Measurements from ENCODE around the gene SCAPER.

The SCAPER gene

DNA sequence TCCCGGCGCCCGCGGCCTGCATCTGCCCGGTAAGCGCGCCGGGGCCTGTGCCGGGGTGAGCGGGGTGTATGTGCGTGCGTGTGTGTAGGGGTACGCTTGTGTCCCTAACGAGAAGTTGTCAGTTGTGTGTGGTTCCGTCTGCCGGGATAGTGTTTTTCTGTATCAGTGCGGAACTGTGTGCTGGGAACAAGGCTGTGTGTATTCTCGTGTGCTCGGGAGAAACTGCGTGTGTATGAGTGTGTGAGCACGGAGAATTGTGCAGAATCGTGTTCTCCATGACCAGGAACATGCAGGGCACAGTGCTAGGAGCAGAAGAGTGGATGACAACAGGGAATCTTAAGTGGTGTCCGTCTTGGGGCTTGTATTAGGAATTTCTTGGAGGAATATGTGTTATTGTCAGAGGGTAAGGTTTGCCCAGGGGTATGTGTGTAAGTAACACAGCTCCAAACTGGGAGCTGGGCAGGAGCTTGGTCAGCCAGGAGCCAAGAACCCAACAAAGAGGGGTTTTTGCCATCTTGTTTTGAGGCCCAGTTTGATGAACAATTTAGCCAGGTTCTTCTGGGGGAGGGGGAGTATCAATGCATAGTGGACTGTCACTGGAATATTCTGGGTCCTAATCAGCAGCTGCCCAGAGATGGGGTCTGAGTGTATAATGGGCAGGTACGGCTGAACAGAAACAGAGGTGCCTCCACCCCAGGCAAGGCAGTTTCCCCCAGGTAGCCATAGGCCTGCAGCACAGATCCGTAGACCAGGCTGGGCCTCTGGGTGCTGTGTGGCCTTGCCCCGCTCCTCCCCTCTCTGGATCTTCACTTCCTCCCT, 566.4 kb downstream of the SCAPER start:
- DNase-seq (ENCODE audit: low read depth in 2 of 2): no peak

DNA sequence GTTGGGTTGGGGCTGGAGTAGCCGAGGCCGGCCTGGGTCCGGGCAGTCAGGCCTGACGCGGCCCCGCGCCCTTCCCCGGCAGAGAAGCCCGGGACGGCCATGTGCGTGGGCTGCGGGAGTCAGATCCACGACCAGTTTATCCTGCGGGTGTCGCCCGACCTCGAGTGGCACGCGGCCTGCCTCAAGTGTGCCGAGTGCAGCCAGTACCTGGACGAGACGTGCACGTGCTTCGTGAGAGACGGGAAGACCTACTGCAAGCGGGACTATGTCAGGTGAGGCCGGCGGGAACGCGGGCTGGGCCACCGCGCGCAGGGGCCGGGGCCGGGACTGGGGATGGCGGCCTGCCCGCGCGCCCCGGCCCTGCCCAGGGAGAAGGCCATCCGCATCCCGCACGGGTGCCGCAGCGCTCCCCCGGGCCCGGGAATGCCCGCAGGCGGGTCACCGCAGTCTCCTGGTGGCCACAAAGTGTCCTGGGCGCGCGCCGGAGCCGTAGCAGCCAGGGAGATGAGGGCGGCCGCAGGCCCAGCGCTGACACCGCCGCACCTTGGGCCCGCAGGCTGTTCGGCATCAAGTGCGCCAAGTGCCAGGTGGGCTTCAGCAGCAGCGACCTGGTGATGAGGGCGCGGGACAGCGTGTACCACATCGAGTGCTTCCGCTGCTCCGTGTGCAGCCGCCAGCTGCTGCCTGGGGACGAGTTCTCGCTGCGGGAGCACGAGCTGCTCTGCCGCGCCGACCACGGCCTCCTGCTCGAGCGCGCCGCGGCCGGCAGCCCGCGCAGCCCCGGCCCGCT, 567.2 kb downstream of the SCAPER start:
- no peak for DNase-seq (ENCODE audit: low read depth in 2 of 2)

DNA sequence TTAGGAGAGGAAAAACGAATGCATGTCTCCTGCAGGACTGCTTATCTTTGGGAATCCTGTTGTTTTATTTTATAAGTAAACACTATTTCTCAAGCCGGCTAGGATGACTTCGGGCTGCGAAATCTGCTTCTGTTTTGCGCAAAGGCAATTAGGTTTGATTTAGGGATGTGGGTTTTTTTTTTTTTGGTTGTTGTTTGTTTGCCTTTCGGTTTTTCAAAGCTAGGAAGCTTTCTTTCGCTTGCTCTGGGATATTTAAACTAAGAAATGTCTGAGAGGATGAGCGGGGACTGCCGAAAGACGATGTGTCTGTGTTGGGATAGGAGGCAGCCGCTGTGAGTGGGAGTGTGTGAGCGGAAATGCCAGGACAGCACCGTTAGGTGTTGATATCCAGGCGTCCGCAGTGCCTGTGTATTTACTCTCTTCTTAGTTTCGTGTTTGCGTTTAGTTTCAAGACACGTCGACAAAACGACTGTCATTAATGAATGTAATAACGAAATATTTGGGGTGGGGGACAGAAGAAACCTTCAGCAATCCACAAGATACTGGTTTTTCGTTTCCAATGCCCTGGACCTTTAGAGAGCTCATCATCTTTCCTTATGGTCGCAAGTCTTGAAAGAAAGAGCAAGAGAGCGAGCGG, 568.0 kb downstream of the SCAPER start:
- no peak for DNase-seq (ENCODE audit: low read depth in 2 of 2)

DNA sequence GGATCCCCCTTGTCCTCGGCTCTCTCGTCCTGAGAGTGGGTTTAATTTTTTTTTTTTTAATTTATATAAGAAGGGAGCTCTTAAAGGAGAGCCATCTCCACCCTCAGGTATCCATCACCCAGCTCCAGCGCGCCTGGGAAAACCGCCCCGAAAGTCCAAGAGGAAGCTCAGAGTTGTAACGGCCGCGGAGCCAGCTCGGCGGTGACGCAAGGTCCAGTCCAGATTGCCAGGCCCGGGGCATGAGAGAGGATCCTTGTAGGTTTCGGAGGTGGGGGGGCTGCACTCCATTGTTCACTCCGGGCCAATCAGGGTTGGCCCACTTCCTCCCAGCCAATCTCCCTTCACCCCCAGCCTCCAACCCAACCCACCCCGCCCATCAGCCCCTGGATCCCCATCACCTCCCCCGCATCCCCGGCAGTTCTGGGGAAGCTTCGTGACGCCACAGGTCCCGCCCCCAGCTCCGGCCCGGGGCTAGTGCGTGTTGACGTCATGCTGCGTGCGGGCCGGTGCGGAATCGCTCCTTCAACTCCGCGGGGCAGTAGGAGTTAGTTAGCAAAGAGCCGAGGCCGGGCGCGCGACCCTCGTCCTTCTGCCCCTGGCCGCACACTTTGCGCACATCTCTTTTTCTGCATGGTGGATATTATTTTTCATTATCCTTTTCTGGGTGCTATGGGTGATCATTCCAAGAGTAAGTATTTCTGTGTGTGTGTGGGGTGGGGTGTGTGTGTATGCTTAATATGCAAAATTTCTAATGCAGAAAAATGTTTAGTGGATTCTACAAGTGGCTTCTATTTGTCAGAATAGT, 568.7 kb downstream of the SCAPER start, which contains the start of gene ISL2:
Gene ISL2, plus strand, starts transcription at position 520 of the 805 bp plus-strand sequence. Its CDS starts 111 bp downstream, at position 631.
- DNase-seq (ENCODE audit: low read depth in 2 of 2): peak in 1 of 2 donors; percentile 68

DNA sequence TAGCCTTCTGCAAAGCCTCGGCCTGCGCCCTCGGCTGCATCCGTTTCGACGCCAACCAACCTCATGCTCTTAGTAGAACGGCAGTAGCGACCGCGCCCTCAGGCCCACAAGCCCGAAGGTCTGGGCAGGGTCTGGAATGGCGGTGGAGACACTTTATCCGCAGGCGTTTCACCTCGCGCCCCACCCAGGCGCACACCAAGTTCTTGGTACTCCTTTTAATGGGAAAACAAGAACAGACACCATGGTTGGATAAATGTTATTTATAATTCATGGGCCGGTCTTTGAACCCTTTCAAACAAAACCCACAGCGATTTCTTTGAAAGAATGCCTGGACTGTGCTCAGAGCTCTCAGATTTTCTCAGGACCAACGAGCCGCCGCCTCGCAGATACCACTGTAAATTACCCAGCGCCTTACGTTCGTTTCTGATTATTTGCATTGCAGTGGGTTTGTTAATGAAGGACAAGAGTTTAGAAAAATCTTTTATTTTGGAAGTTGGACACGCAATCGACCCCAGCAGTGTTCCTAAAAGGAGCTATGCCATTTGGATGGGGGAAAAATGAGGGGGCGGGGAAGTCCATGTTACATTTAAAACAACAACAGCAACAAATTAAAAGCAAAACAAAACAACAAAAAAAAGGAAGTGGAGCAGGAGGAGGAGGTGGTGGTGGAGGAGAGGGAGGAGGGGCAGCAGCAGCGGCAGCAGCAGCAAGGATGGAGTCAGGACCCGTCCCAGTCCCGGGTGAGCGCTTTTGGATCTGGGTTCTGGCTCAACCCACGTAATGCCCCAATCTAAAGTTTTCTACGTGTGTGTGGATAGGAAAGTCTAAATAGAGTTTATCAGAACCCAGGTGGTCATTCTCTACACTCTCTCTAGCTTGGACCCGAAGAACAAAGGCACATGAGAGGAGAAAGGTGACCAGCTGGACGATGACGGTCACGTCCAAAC, 569.6 kb downstream of the SCAPER start:
- no peak for DNase-seq (ENCODE audit: low read depth in 2 of 2)

DNA sequence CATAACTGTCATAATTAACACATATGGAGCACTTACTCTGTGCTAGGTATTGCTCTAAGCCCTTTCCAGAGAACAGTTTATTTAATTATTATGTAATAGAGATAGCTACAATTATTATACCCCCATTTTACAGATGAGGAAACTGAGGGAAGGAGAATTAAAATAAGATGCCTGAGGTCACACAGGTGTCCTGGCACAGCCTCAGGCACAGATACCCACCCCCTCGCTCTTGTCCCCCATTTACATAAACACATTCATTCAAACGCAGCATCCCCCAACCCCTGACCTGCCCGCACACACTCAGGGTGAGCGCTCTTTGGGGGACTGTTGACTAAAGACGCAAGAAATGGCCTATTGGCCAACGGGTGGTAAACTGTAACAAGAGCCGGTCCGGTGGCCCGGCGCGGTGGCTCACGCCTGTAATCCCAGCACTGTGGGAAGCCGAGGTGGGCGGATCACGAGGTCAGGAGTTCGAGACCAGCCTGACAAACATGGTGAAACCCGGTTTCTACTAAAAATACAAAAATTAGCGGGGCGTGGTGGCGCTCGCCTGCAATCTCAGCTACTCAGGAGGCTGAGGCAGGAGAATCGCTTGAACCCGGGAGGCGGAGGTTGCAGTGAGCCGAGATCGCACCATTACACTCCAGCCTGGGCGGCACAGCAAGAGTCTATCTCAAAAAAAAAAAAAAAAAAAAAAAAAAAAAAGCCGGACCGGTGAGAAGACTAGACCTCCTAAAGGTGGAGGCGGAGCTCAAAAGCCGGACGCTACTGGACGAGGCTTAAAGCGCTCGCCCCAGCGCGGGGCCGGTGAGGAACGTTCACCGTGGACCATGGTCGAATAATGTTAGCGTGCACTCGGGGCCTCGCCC, 570.5 kb downstream of the SCAPER start:
- DNase-seq (ENCODE audit: low read depth in 2 of 2): no peak

DNA sequence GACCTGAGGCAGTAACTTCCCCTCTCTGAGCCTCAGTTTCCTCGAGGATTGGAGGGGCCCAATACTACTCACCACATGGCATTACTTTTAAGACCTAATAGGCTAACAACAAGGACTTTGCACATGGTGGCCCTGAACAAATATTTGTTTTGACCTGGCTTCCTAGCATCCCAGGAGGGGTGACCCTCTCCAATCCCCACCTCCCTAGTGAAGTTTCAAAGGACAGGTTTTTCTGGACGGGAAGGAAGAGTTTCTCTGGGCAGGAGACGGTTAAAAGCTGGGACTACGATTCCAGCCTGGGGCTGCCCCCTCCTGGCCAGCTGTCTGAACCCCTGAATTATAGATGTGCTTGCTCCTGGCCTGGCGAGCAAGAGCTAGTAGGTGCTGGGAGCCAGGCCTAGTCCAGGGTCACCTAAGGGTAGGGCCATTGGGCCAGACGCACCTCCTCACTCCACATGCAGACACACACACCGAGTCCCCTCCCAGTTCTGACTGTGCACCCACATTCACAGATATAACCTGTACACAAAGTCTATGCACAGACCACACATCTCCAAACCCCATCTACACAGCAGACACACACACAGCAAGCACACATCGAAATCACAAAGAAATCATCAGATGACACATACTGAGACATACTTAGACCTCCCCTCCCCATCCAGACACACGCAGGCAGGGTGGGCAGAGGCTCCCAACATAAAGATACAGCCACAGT, 571.3 kb downstream of the SCAPER start:
- DNase-seq (ENCODE audit: low read depth in 2 of 2): no peak

DNA sequence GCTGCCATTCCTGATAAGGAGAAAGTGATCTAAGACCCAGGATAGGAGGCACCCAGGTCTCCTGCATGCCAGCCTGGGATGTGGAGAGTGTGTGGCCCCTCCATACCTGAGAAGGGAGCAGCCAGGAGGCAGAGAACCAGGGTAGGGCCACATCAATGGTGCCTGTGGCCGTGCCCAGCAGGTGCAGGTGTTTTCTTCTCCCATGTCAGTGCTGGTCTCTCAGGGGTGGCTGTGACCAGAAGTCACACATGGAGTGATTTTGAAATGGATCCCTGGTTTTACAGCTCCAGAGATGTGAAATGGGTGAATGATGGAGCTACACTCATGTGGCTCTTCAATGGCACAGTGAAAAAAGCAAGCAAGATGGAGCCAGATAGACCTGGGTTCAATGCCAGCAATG, 571.8 kb downstream of the SCAPER start:
- no peak for DNase-seq (ENCODE audit: low read depth in 2 of 2)

DNA sequence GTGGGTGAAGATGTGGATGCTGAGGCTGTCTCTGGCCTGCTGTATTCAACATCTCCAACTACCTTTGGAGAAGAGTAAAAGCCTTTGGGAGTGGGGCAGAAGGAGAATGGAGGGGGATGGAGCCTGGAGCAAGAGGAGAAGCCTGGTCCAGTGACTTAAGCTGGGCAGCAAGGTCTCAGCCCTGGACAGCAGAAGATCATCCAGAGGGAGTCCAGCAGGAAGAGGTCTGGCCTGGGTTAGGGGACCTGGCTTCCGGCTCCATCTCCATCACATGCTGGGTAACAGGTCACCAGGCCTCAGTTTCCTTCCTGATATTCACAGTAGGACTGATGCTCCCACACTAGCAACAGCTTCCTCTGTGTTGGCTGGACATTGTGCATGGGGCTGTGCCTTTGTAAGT, 572.3 kb downstream of the SCAPER start:
- DNase-seq (ENCODE audit: low read depth in 2 of 2): no peak

DNA sequence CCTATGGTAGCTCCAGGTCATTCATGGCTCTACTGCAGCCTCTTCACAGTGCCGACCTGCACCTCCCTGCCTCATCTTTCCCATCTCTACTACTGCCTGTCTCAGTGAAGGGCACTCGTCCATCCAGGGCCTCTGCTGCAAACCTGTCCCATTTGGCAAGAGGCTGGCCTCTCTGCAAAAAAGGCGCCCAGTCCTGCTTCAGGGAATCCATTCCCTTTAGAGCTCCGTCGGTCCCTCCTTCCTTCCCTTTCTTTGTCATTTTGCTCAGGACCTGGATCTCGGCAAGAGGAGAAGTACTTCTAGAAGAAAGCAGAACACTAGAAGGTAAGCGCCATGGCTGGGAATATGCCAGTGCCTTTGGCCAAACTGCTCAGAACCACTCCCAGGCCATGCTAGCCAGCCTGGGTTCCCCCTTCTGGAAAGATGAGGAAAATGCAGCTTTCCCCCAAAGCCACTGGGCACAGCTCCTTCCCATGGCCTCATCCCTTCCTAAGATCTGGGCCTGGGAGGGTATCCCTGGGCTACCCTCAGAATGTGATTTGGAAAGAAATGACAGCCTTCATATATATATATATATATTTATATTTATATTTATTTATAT, 575.0 kb downstream of the SCAPER start:
- DNase-seq (ENCODE audit: low read depth in 2 of 2): no peak

DNA sequence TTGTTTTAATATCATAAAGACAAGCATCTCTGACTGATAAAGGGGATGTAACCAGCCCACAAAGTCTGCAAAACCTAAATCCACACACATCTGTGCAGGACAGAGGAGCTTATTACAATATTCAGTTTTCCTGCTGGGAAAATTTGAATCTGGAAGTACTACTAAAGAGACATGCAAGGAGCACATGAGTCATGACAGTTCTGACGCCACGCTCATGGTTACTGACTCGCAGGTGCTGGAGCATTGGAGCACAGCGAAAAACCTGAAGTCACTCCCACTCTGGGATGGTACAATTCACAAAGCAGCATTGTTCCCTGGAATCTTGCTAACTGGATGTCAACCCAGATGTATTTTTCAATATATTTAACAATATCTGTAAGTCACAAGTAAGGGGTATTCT, 576.2 kb downstream of the SCAPER start:
- DNase-seq (ENCODE audit: low read depth in 2 of 2): no peak

DNA sequence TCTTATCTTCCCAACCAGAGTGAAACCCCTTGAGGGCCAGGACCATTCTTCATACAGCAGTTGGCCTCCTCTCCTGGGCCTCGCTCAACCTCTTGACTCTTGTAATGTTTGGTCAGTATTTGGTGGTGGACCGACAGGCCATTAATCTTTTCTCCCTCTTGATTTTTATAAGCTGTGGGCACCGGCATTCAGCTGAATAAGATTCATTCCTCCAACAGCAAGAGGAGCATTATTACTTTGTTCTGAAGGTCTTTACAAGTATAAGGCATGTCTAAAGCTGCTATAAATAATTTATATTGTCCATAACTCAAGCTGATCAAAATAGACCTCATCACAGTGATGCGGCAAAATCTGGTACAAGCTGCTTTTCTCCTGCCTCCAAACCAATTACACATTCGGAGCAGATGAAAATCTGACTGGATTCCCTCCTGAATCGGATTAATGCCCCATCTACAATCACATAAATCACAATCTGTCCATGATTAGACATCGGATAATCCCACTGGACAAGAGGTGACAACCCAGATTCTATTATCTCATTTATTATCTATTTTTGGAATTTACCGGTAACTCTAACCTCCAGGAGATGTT, 576.9 kb downstream of the SCAPER start:
- no peak for DNase-seq (ENCODE audit: low read depth in 2 of 2)

DNA sequence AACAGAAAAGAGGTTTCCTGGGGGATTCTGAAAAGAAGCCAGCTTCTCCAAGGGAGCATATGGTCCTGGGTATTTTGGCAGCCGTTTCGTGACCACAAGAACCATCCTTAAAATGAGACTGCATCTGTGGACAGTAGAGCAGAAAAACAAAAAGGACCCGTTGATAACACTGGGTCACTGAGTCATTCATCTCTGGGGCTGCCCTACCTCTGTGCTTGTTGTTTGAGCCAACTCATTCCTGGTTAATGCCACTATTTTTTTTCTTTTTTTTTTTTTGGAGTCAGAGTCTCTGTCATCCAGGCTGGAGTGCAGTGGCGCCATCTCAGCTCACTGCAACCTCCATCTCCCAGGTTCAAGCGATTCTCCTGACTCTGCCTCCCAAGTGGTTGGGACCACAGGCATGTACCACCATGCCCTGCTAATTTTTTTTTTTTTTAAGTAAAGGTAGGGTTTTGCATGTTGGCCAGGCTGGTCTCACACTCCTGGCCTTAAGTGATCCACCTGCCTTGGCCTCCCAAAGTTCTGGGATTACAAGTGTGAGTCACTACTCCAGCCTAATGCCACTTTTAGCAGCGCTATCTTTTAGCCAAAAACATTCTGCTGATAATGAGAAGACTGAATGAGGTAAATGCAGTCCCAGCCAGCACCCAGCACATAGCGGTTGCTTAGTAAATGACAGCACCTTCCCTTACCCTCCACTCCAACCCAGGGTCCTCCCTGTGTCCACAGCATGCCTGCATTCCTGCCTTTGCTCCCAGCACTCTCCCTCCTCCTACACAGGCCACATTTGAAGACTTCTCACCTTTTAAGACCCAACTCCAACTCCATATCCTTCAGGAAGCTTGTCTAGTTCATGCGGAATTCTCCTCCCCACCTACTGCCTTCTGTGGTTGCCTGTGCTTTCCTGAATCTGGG, 577.7 kb downstream of the SCAPER start:
- no peak for DNase-seq (ENCODE audit: low read depth in 2 of 2)

DNA sequence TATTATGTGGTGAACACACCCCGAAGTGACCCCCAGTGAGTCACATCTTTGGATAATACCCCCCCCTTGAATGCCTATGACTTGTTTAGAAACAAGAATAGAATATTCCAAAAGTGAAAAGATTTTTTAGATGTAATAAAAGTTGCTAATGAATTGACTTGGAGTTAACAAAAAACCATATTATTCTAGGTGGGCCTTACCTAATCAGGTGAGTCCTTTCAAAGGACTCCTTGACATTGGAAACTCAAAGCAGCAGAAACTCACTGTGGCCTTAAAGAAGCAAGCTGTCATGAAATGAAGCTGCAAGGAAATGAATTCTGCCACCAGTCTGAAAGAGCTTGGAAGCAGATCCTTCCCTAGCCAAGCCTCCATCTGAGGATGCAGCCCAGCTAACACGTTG, 579.4 kb downstream of the SCAPER start:
- DNase-seq (ENCODE audit: low read depth in 2 of 2): no peak

DNA sequence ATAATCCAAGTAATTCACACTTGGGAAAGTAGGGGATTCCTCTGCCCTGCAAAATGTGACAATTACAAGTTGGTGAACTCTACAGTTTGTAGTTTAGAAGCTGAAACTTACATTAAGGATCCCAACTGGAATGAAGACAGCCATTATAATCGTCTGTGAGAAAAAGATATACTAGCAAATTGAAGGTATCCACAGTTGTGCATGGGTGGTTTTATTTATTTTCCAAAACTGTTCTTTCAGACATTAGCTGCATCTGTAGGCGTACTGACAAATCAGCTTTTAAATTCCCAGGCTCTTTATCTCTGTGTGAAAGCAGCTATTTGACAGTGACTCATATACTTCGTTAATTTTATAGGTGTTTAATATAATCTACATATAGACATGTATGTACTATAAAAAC, 581.1 kb downstream of the SCAPER start:
- DNase-seq (ENCODE audit: low read depth in 2 of 2): no peak

DNA sequence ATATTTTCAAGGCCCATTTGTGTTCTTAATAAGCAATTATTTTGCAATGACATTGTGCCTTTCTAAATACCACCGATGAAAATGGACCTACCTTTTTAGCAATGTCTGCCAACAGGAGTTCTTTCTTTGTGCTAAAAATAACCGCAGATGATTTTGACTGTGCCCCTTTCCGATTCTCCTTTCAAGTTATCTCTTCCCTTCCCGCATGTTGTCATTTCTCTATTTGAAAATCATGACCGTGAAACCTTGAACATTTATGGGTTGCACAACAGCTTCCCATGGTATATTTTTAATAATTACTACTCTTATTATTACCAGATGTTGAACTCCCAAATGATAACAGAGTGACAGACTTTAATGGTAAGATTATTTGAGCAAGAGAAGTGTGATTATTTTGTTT, 583.5 kb downstream of the SCAPER start:
- no peak for DNase-seq (ENCODE audit: low read depth in 2 of 2)

DNA sequence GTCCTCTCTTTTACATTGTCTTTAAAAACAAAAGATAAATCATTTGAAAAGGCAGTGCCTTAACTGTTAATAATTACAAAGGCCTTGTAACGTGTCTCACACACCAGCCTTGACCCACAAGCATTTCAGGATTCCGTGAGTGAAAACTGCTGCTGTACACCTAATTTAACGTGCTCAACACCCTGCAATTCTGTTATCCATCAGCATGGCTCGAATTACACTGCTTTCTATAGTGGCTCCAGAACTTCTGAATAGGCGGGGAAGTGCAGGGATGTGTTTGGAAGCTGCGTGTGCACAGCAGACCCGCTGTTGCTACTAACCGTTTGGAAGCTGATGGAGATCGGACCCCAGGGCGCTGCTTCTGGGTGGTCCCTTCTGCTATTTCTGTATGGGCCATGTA, 584.0 kb downstream of the SCAPER start:
- no peak for DNase-seq (ENCODE audit: low read depth in 2 of 2)
